ENCODE measurements around the gene PLB1. TPM values are rescaled to one million over a fixed set of nuclear protein-coding genes. Genes with fewer than 3 reads are reported as not detected.

PLB1 gene
- total RNA-seq, 4 donors from 2014 or later, result 3.0 to 14.5 (median 10.5) TPM

GRCh38 chr2:28602136-28602660 lies 106.3 kb downstream of the PLB1 start:
- H3K36me3 ChIP-seq, result no peaks in the 10 kb centered on the region
- no peak for ATAC-seq
- H3K4me3 ChIP-seq, result peak overlapping the region in 1 of 2 donors; percentile 22
- H3K4me1 ChIP-seq, result peaks cover 0 to 70% (median 7%) of the 10 kb centered on the region in 3 donors
- H3K9me3 ChIP-seq, result no peaks in the 10 kb centered on the region
- peak overlapping the region in 3 of 4 donors; percentile 7 to 90 (median 11) for H3K27ac ChIP-seq
- WGBS, 2 donors (ENCODE audit: low coverage in 1 of 2), result 0 to 100% methylated on average over 1 of the region's 6 CpGs
- TF ChIP-seq POLR2A (IDR thresholded peaks at IDR 0.05) (no peak), CTCF (IDR thresholded peaks at IDR 0.05) (no peak), POLR2AphosphoS5 (IDR thresholded peaks at IDR 0.05) (no peak), EP300 (IDR thresholded peaks at IDR 0.05) (no peak)
- H3K27me3 ChIP-seq, result no peaks in the 10 kb centered on the region

DNA sequence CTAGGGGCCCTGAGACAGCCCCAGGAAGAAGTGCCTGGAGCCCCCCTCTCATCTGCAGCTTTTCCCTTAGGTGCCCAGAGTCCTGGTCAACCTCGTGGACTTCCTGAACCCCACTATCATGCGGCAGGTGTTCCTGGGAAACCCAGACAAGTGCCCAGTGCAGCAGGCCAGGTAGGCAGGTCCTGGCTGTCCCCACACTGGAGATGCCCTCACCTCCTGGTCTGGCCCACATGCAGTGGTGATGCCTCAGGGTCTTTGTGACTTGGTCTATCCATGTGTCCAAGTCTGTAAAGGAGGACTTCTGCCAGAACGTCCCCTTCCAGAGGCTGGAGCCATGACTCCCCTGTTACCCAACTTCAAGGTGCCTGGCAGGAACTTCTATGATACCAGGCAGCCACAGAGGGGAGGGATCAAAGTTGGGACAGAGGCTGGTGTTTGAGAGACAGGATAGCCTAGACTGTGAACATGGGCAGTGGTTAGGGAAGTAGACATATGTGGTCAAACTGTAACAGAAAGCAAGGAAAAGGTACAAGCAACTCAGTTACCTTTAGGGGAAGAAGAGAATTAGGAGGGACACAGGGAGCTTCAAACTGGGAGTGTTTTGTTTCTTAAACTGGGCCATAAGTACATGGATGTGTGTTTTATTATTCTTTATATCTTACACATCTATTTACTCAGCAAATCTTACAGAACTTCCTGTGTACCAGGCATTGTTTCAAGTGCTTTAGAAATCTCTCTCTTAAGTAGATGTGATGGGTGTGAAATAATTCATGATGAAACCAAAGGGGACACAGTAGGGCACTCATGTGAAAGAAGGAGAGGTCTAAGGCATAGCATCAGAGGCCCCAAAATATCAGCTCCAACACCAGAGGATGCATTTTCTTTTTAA lies 107.1 kb downstream of the PLB1 start:
- peaks cover 0 to 72% (median 13%) of the 10 kb centered on the region in 3 donors for H3K4me1 ChIP-seq
- peak overlapping the region in 3 of 4 donors; percentile 7 to 90 (median 7) for H3K27ac ChIP-seq
- TF ChIP-seq CTCF (IDR thresholded peaks at IDR 0.05) (no peak), POLR2A (IDR thresholded peaks at IDR 0.05) (no peak)
- no peaks in the 10 kb centered on the region for H3K27me3 ChIP-seq
- no peak overlapping the region for H3K4me3 ChIP-seq
- ATAC-seq, result no peak
- no peaks in the 10 kb centered on the region for H3K36me3 ChIP-seq
- 100% methylated on average over 1 of the region's 3 CpGs; no CpG with 5 or more reads in 1 of the 2 donors for WGBS, 2 donors (ENCODE audit: low coverage in 1 of 2)
- no peaks in the 10 kb centered on the region for H3K9me3 ChIP-seq

- peaks cover 0 to 72% (median 12%) of the 10 kb centered on the region in 3 donors for H3K4me1 ChIP-seq
- no peak overlapping the region for H3K4me3 ChIP-seq
- no peak for ATAC-seq
- no peaks in the 10 kb centered on the region for H3K27me3 ChIP-seq
- H3K27ac ChIP-seq, result peak overlapping the region in 2 of 4 donors; percentile 52 to 90
- H3K9me3 ChIP-seq, result no peaks in the 10 kb centered on the region
- 87 to 96% methylated on average over 3 to 5 of the region's 10 CpGs for WGBS, 2 donors (ENCODE audit: low coverage in 1 of 2)
- no peaks in the 10 kb centered on the region for H3K36me3 ChIP-seq
- TF ChIP-seq EP300 (IDR thresholded peaks at IDR 0.05), result no peak
Measured at GRCh38 chr2:28603821-28604220, 108.0 kb downstream of the PLB1 start.

- Histone ChIP-seq H3K4me3 (no peak overlapping the region), H3K36me3 (no peaks in the 10 kb centered on the region), H3K27me3 (no peaks in the 10 kb centered on the region), H3K9me3 (no peaks in the 10 kb centered on the region), H3K4me1 (peaks cover 0 to 72% (median 12%) of the 10 kb centered on the region in 3 donors), H3K27ac (peak overlapping the region in 2 of 4 donors; percentile 90 to 94)
- TF ChIP-seq POLR2AphosphoS5 (IDR thresholded peaks at IDR 0.05) (no peak), EP300 (IDR thresholded peaks at IDR 0.05) (no peak), POLR2A (IDR thresholded peaks at IDR 0.05) (no peak), CTCF (IDR thresholded peaks at IDR 0.05) (no peak)
- 100% methylated on average over 1 of the region's 9 CpGs; no CpG with 5 or more reads in 1 of the 2 donors for WGBS, 2 donors (ENCODE audit: low coverage in 1 of 2)
- no peak for ATAC-seq
Measured at GRCh38 chr2:28604284-28604843, 108.5 kb downstream of the PLB1 start.

DNA sequence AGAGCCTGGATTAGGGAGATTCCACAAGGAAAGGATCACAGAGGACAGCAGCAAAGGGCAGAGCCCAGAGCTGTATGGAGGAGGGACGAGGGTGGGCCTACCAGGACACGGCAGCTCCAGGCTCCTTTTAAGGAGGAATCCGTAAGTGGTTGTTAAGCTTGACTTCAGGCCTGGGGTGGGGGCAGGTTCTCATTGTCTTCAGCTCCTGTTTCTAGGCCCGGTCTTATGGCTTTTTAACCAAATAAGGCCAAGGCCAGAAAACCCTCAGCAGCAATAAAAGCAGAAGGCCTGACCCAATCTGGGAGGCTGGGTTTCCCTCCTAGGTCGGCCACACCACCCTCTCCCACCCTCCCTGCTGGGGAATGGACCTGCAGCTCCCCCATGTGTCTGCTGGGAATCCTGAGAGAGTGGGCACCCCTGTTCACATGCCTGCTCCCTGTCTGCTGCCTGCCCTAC lies 111.2 kb downstream of the PLB1 start:
- peak; percentile 78 for ATAC-seq
- H3K27me3 ChIP-seq, result no peaks in the 10 kb centered on the region
- no peaks in the 10 kb centered on the region for H3K36me3 ChIP-seq
- H3K4me3 ChIP-seq, result no peak overlapping the region
- no peaks in the 10 kb centered on the region for H3K9me3 ChIP-seq
- H3K27ac ChIP-seq, result peak overlapping the region; percentile 90 to 94 (median 91)
- WGBS, 2 donors (ENCODE audit: low coverage in 1 of 2), result 45% methylated on average over 4 of the region's 5 CpGs; no CpG with 5 or more reads in 1 of the 2 donors
- peaks cover 0 to 70% (median 12%) of the 10 kb centered on the region in 3 donors for H3K4me1 ChIP-seq
- peak in 2 of 4 experiments; percentile 14 to 54 for TF ChIP-seq CTCF (IDR thresholded peaks at IDR 0.05)
- TF ChIP-seq EP300 (IDR thresholded peaks at IDR 0.05), result no peak
